ENCODE results near the gene TTC32. TPM values are rescaled to one million over a fixed set of nuclear protein-coding genes. Genes with fewer than 3 reads are reported as not detected.
"Not testable (repeated sequence)": the region's sequence is repeated elsewhere in the genome, so short reads cannot be mapped to it uniquely, and the experiment has no call there.

The TTC32 gene
- total RNA-seq, 3 donors from 2014 or later = 11.1 to 15.4 (median 14.0) TPM

DNA sequence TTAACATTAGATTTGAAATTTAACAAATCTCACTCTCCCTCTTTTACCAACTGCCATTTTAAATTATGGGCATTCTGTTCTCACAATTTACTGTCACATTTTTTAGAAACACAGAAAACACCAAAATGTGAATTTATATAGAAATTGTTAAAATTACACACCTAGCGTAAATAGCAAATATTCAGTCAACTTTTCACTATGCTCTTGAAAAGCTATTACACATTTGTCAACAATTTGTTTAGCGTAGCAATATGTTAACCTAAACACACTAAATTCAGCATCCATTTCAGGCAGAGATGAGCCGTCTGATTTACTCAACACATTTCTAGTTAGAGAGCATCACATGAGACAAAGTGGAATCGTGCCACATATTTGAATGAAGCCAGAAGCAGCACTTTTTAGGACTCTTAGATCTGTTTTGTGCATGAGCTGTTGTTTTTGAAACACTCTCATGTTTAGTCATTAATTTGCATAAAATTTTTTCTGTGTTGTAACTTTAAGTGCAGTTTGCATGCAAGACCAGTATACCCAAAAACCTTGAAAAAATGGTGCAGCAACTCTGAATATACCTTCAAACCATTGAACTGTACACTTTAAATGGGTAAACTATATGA lies 8.2 kb downstream of the TTC32 start:
- no peak overlapping the region for H3K4me3 ChIP-seq
- peaks cover 6% of the 10 kb centered on the region for H3K4me1 ChIP-seq (ENCODE audit: low read depth)
- DNase-seq = no peak
- no peaks in the 10 kb centered on the region for H3K36me3 ChIP-seq (ENCODE audit: low read depth)
- TF ChIP-seq, protein P1, sequence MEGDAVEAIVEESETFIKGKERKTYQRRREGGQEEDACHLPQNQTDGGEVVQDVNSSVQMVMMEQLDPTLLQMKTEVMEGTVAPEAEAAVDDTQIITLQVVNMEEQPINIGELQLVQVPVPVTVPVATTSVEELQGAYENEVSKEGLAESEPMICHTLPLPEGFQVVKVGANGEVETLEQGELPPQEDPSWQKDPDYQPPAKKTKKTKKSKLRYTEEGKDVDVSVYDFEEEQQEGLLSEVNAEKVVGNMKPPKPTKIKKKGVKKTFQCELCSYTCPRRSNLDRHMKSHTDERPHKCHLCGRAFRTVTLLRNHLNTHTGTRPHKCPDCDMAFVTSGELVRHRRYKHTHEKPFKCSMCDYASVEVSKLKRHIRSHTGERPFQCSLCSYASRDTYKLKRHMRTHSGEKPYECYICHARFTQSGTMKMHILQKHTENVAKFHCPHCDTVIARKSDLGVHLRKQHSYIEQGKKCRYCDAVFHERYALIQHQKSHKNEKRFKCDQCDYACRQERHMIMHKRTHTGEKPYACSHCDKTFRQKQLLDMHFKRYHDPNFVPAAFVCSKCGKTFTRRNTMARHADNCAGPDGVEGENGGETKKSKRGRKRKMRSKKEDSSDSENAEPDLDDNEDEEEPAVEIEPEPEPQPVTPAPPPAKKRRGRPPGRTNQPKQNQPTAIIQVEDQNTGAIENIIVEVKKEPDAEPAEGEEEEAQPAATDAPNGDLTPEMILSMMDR (IDR thresholded peaks at IDR 0.05) = no peak
- intact Hi-C loops (cut with DNase I, micrococcal nuclease) = no loop called here
- no peaks in the 10 kb centered on the region for H3K9me3 ChIP-seq
- no peak for ATAC-seq

DNA sequence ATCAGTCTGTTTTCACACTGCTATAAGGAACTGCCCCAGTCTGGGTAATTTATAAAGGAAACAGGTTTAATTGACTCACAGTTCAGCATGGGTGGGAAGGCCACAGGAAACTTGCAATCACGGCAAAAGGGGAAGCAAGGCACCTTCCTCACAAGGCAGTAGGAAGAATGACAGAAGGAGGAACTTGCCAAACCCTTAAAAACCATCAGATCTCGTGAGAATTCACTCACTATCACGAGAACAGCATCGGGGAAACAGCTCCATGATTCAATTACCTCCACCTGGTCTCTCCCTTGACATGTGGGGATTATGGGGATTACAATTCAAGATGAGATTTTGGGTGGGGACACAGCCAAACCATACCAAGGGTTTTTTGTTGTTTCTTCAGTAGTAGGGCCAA lies 9.8 kb downstream of the TTC32 start:
- ATAC-seq; intact Hi-C loops (cut with DNase I, micrococcal nuclease); DNase-seq; H3K36me3 ChIP-seq (ENCODE audit: low read depth); H3K4me3 ChIP-seq; H3K4me1 ChIP-seq (ENCODE audit: low read depth); H3K9me3 ChIP-seq: not testable (repeated sequence)

DNA sequence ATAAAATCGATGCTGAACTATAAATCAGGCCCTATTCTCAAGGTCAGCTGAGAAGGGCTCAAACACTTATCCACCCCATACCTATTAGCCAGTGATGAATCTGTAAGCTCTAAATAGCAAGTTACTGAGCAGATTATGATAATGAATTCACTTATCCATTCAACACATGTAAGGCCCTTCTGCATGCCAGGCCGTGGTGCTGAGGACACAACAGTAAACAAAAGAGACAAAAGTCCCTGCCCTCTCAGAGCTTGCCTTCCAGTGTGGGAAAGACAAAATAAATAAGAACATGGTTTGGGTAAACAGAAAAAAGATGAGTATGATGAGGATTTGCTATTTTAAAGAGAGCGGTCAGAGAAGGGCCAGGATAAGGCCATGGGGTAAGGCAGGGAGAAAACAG lies 11.7 kb downstream of the TTC32 start:
- Histone ChIP-seq H3K36me3 (ENCODE audit: low read depth) (no peaks in the 10 kb centered on the region), H3K4me3 (no peak overlapping the region), H3K9me3 (no peaks in the 10 kb centered on the region), H3K4me1 (ENCODE audit: low read depth) (peaks cover 6% of the 10 kb centered on the region)
- TF ChIP-seq, protein P1 (IDR thresholded peaks at IDR 0.05) = no peak
- intact Hi-C loops (cut with DNase I, micrococcal nuclease) = no loop called here
- ATAC-seq (no peak), DNase-seq (no peak)

DNA sequence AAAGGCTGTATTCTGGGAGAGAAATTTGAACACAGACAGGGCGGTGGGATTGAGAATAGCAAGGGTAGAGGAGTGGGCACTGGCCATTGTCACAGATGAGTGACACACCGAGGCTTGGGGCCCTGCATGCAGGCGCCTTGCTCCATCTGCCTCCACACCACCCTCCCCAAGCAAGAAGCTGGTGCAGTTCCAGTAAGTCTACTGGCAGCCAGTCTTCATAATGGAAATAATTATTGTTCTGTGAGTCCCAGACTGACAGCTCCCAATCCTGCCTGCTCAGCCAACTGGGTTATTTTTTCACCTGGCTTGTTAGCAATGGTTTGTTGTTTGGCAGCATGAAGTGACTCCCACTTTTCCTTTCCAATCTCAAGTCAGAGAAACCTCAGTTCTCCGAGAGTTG lies 13.0 kb downstream of the TTC32 start:
- DNase-seq (no peak), ATAC-seq (no peak)
- Histone ChIP-seq H3K9me3 (no peaks in the 10 kb centered on the region), H3K4me3 (no peak overlapping the region), H3K36me3 (ENCODE audit: low read depth) (no peaks in the 10 kb centered on the region), H3K4me1 (ENCODE audit: low read depth) (peaks cover 6% of the 10 kb centered on the region)
- intact Hi-C loops (cut with DNase I, micrococcal nuclease) = no loop called here
- TF ChIP-seq, protein P1 (IDR thresholded peaks at IDR 0.05) = no peak

DNA sequence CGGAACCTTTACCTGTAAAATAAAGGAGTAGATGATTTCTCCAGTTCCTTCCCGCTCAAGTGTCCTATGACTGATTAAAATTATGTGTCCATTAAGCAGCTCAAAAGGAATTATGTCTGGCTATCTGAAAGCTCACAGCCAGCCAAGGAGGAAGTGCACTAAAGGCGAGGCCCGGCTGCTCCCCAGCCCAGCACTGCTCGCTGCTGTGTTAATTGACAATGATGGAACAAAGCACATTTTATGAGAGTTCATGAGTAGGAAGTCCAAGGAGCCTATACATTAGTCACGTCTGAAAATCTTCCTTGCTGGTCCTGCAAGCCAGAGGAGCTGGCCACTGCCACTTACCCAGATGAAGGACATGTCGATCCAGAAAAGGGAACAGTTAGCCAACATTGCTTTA lies 14.3 kb downstream of the TTC32 start:
- TF ChIP-seq, protein P1 (IDR thresholded peaks at IDR 0.05) = no peak
- Histone ChIP-seq H3K36me3 (ENCODE audit: low read depth) (no peaks in the 10 kb centered on the region), H3K9me3 (no peaks in the 10 kb centered on the region), H3K4me3 (no peak overlapping the region), H3K4me1 (ENCODE audit: low read depth) (peaks cover 6% of the 10 kb centered on the region)
- DNase-seq = peak; percentile 44 to 64 (median 58)
- peak; percentile 95 for ATAC-seq
- intact Hi-C loops (cut with DNase I, micrococcal nuclease) = no loop called here

DNA sequence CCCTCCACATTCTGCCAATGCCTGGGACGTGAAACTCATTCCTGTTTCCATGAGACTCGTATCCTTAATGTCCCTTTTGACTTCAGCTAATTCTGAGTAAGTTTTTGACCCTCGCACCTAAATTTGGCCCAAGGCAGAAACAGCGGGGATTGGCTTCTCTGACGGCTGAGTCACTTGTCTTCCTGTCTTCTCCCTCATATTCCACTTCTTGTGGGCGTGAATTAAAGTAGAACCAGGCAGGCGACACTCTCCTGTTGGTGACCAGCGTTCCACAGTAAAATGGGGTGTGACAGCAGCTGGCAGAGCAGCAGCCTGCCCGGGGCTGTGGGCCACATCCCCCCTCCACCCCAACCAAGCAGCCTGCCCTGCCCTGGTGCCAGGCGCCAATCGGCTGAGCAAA lies 15.5 kb downstream of the TTC32 start:
- no peaks in the 10 kb centered on the region for H3K9me3 ChIP-seq
- H3K4me1 ChIP-seq (ENCODE audit: low read depth) = peaks cover 6% of the 10 kb centered on the region
- TF ChIP-seq, protein P1 (IDR thresholded peaks at IDR 0.05) = no peak
- intact Hi-C loops (cut with DNase I, micrococcal nuclease) = no loop called here
- H3K36me3 ChIP-seq (ENCODE audit: low read depth) = no peaks in the 10 kb centered on the region
- no peak for DNase-seq
- H3K4me3 ChIP-seq = no peak overlapping the region
- no peak for ATAC-seq
